ENCODE measurements around the gene KAT6B.

GRCh38 chr10:74882427-74882826, 56.0 kb downstream of the KAT6B start:
- TF ChIP-seq CTCF (IDR thresholded peaks at IDR 0.05): no peak
- no peak for TF ChIP-seq POLR2A (IDR thresholded peaks at IDR 0.05)
- TF ChIP-seq POLR2AphosphoS5 (IDR thresholded peaks at IDR 0.05; ENCODE audit: insufficient read depth in 1 of 2, low read depth in 1 of 2): no peak

Data from vagina (tissue), 2 donors.